ENCODE measurements around the gene TMCC2.

GRCh38 chr1:205239078-205239477, 11.3 kb downstream of the TMCC2 start:
- TF ChIP-seq EZH2 (IDR thresholded peaks at IDR 0.05) (no peak), CTCF (IDR thresholded peaks at IDR 0.05) (no peak)

Data from neural progenitor cell (in vitro differentiated cells).